IgD-negative memory B cell (primary cell): ENCODE results near the gene CSAG3. TPM values are rescaled to one million over a fixed set of nuclear protein-coding genes. Genes with fewer than 3 reads are reported as not detected.
A peak's percentile ranks its signal among the peaks of the same experiment; 100 is the strongest.
"Not testable (repeated sequence)": the region's sequence is repeated elsewhere in the genome, so short reads cannot be mapped to it uniquely, and the experiment has no call there.

Experiments used
- H3K27ac Mint-ChIP-seq, 3 donors: one replicate each; pipeline ENCODE4 v1.8.0; 2020 to 2022; ENCODE audit warnings: mild to moderate bottlenecking in 3 of 3, mixed read lengths in 3 of 3, moderate library complexity in 1 of 3
- H3K27me3 Mint-ChIP-seq: one replicate; pipeline ENCODE4 v1.8.0; 2021; ENCODE audit warnings: mixed read lengths
- H3K36me3 Mint-ChIP-seq: one replicate; pipeline ENCODE4 v1.8.0; 2020; ENCODE audit warnings: mild to moderate bottlenecking, mixed read lengths
- H3K4me1 Mint-ChIP-seq, 3 donors: one replicate each; pipeline ENCODE4 v1.8.0; 2020 to 2022; ENCODE audit warnings: mixed read lengths in 3 of 3, mild to moderate bottlenecking in 1 of 3
- H3K4me3 Mint-ChIP-seq, 4 donors: one replicate each; pipeline ENCODE4 v1.8.0; 2020 to 2022; ENCODE audit warnings: mild to moderate bottlenecking in 4 of 4, mixed read lengths in 4 of 4, moderate library complexity in 3 of 4
- H3K9me3 Mint-ChIP-seq, 3 donors: one replicate each; pipeline ENCODE4 v1.8.0; 2020 to 2021; ENCODE audit warnings: mixed read lengths in 3 of 3, mild to moderate bottlenecking in 1 of 3
- polyA plus RNA-seq: library from polyadenylated mRNA; unstranded; fragments of 300-500 nt; fragmentation: Illumina TruSeq; gene quantifications from one replicate; pipeline ENCODE4 v1.2.3, GENCODE V29; 2021

The CSAG3 gene
- not detected for polyA plus RNA-seq

- not testable (repeated sequence) for H3K9me3 Mint-ChIP-seq, H3K27me3 Mint-ChIP-seq, H3K36me3 Mint-ChIP-seq, H3K27ac Mint-ChIP-seq, H3K4me1 Mint-ChIP-seq, H3K4me3 Mint-ChIP-seq
Observed at GRCh38 chrX:152758918-152759317, at the start of gene CSAG3. CSAG3 (plus strand) TSS chrX:152759218.

GRCh38 chrX:152713195-152713594 lies 45.8 kb upstream of the CSAG3 start:
- not testable (repeated sequence) for H3K4me1 Mint-ChIP-seq, H3K27ac Mint-ChIP-seq, H3K4me3 Mint-ChIP-seq, H3K36me3 Mint-ChIP-seq, H3K27me3 Mint-ChIP-seq, H3K9me3 Mint-ChIP-seq

GRCh38 chrX:152713815-152714787 lies 44.9 kb upstream of the CSAG3 start, which contains the start of gene MAGEA2B:
MAGEA2B (plus strand) TSS chrX:152714628; CDS start chrX:152717107, 2,479 bp downstream.
- H3K9me3 Mint-ChIP-seq, H3K36me3 Mint-ChIP-seq, H3K4me1 Mint-ChIP-seq, H3K27ac Mint-ChIP-seq, H3K27me3 Mint-ChIP-seq, H3K4me3 Mint-ChIP-seq: not testable (repeated sequence)

GRCh38 chrX:152725409-152725808 lies 33.6 kb upstream of the CSAG3 start:
- Mint-ChIP-seq H3K27ac (peak overlapping the region in 1 of 3 donors; percentile 60), H3K4me3 (no peak overlapping the region), H3K36me3 (no peaks in the 10 kb centered on the region), H3K27me3 (no peaks in the 10 kb centered on the region), H3K9me3 (peaks cover 0 to 2% (median 0%) of the 10 kb centered on the region in 3 donors), H3K4me1 (no peaks in the 10 kb centered on the region)

GRCh38 chrX:152733261-152733975 lies 25.6 kb upstream of the CSAG3 start, which contains the start of the genes CSAG1 and MAGEA12:
CSAG1 (minus strand) TSS chrX:152733721; CDS start chrX:152732460, 1,261 bp downstream.
MAGEA12 (plus strand) TSS chrX:152733757; CDS start chrX:152736162, 2,405 bp downstream.
- Mint-ChIP-seq H3K27ac (peak within 1 kb of the TSS in 1 of 3 donors; percentile 43), H3K4me3 (no peak within 1 kb of the TSS), H3K27me3 (no peaks in the 10 kb centered on the region), H3K9me3 (no peaks in the 10 kb centered on the region), H3K36me3 (no peaks in the 10 kb centered on the region), H3K4me1 (peaks cover 0 to 2% (median 0%) of the 10 kb centered on the region in 3 donors)

- H3K36me3 Mint-ChIP-seq, H3K27ac Mint-ChIP-seq, H3K9me3 Mint-ChIP-seq, H3K4me3 Mint-ChIP-seq, H3K27me3 Mint-ChIP-seq, H3K4me1 Mint-ChIP-seq: not testable (repeated sequence)
Observed at GRCh38 chrX:152734143-152734858, 24.7 kb upstream of the CSAG3 start.

GRCh38 chrX:152735101-152735500 lies 23.9 kb upstream of the CSAG3 start:
- H3K4me1 Mint-ChIP-seq: peaks cover 0 to 2% (median 0%) of the 10 kb centered on the region in 3 donors

GRCh38 chrX:152735860-152736511 lies 23.0 kb upstream of the CSAG3 start:
- H3K27ac Mint-ChIP-seq: no peak overlapping the region
- H3K9me3 Mint-ChIP-seq: no peaks in the 10 kb centered on the region
- no peak overlapping the region for H3K4me3 Mint-ChIP-seq
- H3K36me3 Mint-ChIP-seq: no peaks in the 10 kb centered on the region
- peaks cover 0 to 2% (median 0%) of the 10 kb centered on the region in 3 donors for H3K4me1 Mint-ChIP-seq
- H3K27me3 Mint-ChIP-seq: no peaks in the 10 kb centered on the region

More at GRCh38 chrX:152735101-152735500, 23.9 kb upstream of the CSAG3 start:
- no peaks in the 10 kb centered on the region for H3K36me3 Mint-ChIP-seq
- no peak overlapping the region for H3K4me3 Mint-ChIP-seq
- no peaks in the 10 kb centered on the region for H3K9me3 Mint-ChIP-seq
- H3K27ac Mint-ChIP-seq: no peak overlapping the region
- no peaks in the 10 kb centered on the region for H3K27me3 Mint-ChIP-seq

- H3K4me3 Mint-ChIP-seq, H3K9me3 Mint-ChIP-seq, H3K27ac Mint-ChIP-seq, H3K36me3 Mint-ChIP-seq, H3K4me1 Mint-ChIP-seq, H3K27me3 Mint-ChIP-seq: not testable (repeated sequence)
Observed at GRCh38 chrX:152736528-152736927, 22.5 kb upstream of the CSAG3 start.

- H3K27ac Mint-ChIP-seq: no peak overlapping the region
- H3K9me3 Mint-ChIP-seq: no peaks in the 10 kb centered on the region
- H3K4me3 Mint-ChIP-seq: no peak overlapping the region
- H3K4me1 Mint-ChIP-seq: peaks cover 0 to 2% (median 0%) of the 10 kb centered on the region in 3 donors
- H3K36me3 Mint-ChIP-seq: no peaks in the 10 kb centered on the region
- no peaks in the 10 kb centered on the region for H3K27me3 Mint-ChIP-seq
Observed at GRCh38 chrX:152738560-152738959, 20.5 kb upstream of the CSAG3 start.

- not testable (repeated sequence) for H3K4me3 Mint-ChIP-seq, H3K27ac Mint-ChIP-seq, H3K9me3 Mint-ChIP-seq, H3K27me3 Mint-ChIP-seq, H3K36me3 Mint-ChIP-seq, H3K4me1 Mint-ChIP-seq
Observed at GRCh38 chrX:152753686-152754650, 5.0 kb upstream of the CSAG3 start, which contains the start of gene MAGEA2. MAGEA2 (minus strand) TSS chrX:152753842; CDS start chrX:152751363, 2,479 bp downstream.

- H3K9me3 Mint-ChIP-seq, H3K36me3 Mint-ChIP-seq, H3K27me3 Mint-ChIP-seq, H3K4me3 Mint-ChIP-seq, H3K4me1 Mint-ChIP-seq, H3K27ac Mint-ChIP-seq: not testable (repeated sequence)
Observed at GRCh38 chrX:152754871-152755270, 4.1 kb upstream of the CSAG3 start.

- not testable (repeated sequence) for H3K4me1 Mint-ChIP-seq, H3K36me3 Mint-ChIP-seq, H3K27me3 Mint-ChIP-seq, H3K27ac Mint-ChIP-seq, H3K9me3 Mint-ChIP-seq, H3K4me3 Mint-ChIP-seq
Observed at GRCh38 chrX:152759544-152759943, 526 bp downstream of the CSAG3 start.

GRCh38 chrX:152761582-152761981 lies 2.6 kb downstream of the CSAG3 start:
- H3K27ac Mint-ChIP-seq: not testable (repeated sequence)

More at GRCh38 chrX:152761582-152761981, 2.6 kb downstream of the CSAG3 start:
- not testable (repeated sequence) for H3K4me1 Mint-ChIP-seq, H3K9me3 Mint-ChIP-seq, H3K4me3 Mint-ChIP-seq, H3K27me3 Mint-ChIP-seq, H3K36me3 Mint-ChIP-seq
